Keratinocyte (primary cell): ENCODE results near the gene NPTXR. TPM values are rescaled to one million over a fixed set of nuclear protein-coding genes. Genes with fewer than 3 reads are reported as not detected.

Experiments
- DNase-seq: peaks from one replicate; pipeline ENCODE4 v3.0.0-alpha.2; 2011; ENCODE audit warnings: low read depth, missing footprints, low spot score
- FAIRE-seq: peaks from 2 replicates; lab custom pipeline; 2011; peaks lifted over from hg19 to GRCh38; lab: Jason Lieb, UNC
- H2AFZ ChIP-seq: 2 replicates; pipeline ENCODE4 v1.6.0; 2012; ENCODE audit warnings: low read length, control low read depth, inconsistent platforms; ENCODE audit not compliant: control insufficient read depth
- H3K27ac ChIP-seq: 2 replicates; pipeline ENCODE4 v1.5.1; 2011; ENCODE audit warnings: low read length; ENCODE audit not compliant: control insufficient read depth, insufficient read depth
- H3K27me3 ChIP-seq: 3 replicates; pipeline ENCODE4 v1.6.0; 2011; ENCODE audit warnings: low read length; ENCODE audit not compliant: control insufficient read depth, insufficient read depth; ENCODE audit errors: extremely low read depth
- H3K36me3 ChIP-seq, 2 experiments: 2 replicates in 1 of 2; 3 replicates in 1 of 2; pipeline ENCODE4 v1.5.1; 2011; ENCODE audit warnings: low read length in 2 of 2, mild to moderate bottlenecking in 1 of 2; ENCODE audit not compliant: control insufficient read depth in 2 of 2, insufficient read depth in 2 of 2; ENCODE audit errors: extremely low read depth in 1 of 2
- H3K4me1 ChIP-seq: 3 replicates; pipeline ENCODE4 v1.5.1; 2011; ENCODE audit warnings: low read length; ENCODE audit not compliant: control insufficient read depth, insufficient read depth; ENCODE audit errors: extremely low read depth
- H3K4me2 ChIP-seq: 3 replicates; pipeline ENCODE4 v1.6.0; 2011; ENCODE audit warnings: low read depth, low read length; ENCODE audit not compliant: control insufficient read depth, insufficient read depth; ENCODE audit errors: extremely low read depth
- H3K4me3 ChIP-seq, 3 experiments: fragments of 200-600 bp in 1 of 3; sonication (generic) in 1 of 3; 2 replicates in 2 of 3; 3 replicates in 1 of 3; pipeline ENCODE4 v1.5.1; 2011 to 2016; ENCODE audit warnings: low read length in 3 of 3, mild to moderate bottlenecking in 3 of 3, control low read depth in 2 of 3, inconsistent platforms in 1 of 3, low read depth in 1 of 3, mixed read lengths in 1 of 3, mixed run types in 1 of 3, moderate library complexity in 1 of 3; ENCODE audit not compliant: control insufficient read depth in 2 of 3, insufficient read depth in 2 of 3; ENCODE audit errors: extremely low read depth in 1 of 3
- H3K79me2 ChIP-seq: 2 replicates; pipeline ENCODE4 v1.6.0; 2012; ENCODE audit warnings: low read length; ENCODE audit not compliant: control insufficient read depth, insufficient read depth
- H3K9ac ChIP-seq: 3 replicates; pipeline ENCODE4 v1.6.0; 2011; ENCODE audit warnings: low read length; ENCODE audit not compliant: control insufficient read depth, insufficient read depth; ENCODE audit errors: extremely low read depth
- H3K9me1 ChIP-seq: 3 replicates; pipeline ENCODE4 v1.6.0; 2011; ENCODE audit warnings: low read length; ENCODE audit not compliant: control insufficient read depth, insufficient read depth; ENCODE audit errors: extremely low read depth
- H3K9me3 ChIP-seq: 2 replicates; pipeline ENCODE4 v1.5.1; 2012; ENCODE audit warnings: low read depth, low read length; ENCODE audit not compliant: control insufficient read depth
- H4K20me1 ChIP-seq: 3 replicates; pipeline ENCODE4 v1.6.0; 2011; ENCODE audit warnings: low read length; ENCODE audit not compliant: control insufficient read depth, insufficient read depth; ENCODE audit errors: extremely low read depth
- CTCF ChIP-seq, 3 experiments: IDR thresholded peaks in 1 of 3; conservative IDR thresholded peaks in 1 of 3; optimal IDR thresholded peaks in 1 of 3; 2 replicates in 2 of 3; 3 replicates in 1 of 3; pipeline versions ENCODE3 to v1.5.1; 2011; ENCODE audit warnings: low read length in 3 of 3, mild to moderate bottlenecking in 3 of 3, moderate library complexity in 2 of 3, control low read depth in 1 of 3, inconsistent platforms in 1 of 3; ENCODE audit not compliant: insufficient read depth in 2 of 3; ENCODE audit errors: extremely low read depth in 1 of 3
- EZH2 ChIP-seq: IDR thresholded peaks from one replicate; pipeline ENCODE4 v1.6.1; 2012; ENCODE audit warnings: inconsistent platforms, mild to moderate bottlenecking, low read length, moderate library complexity
- dilution Hi-C: fragments of 300-500 bp; cut with MboI; formaldehyde crosslinking; loops from one replicate; pipeline ENCODE4 v1.7.0; 2020; ENCODE audit warnings: low sequenced_read_pairs; ENCODE audit not compliant: extremely low pct_ligation_motif_present
- polyA plus RNA-seq, 5 experiments: library from polyadenylated mRNA; depleted of rRNA in 3 of 5; stranded (reverse) in 3 of 5; stranded (forward) in 1 of 5; unstranded in 1 of 5; fragments of >200 nt; gene quantifications; 1 replicate in 1 of 5; 2 replicates in 3 of 5; 3 replicates in 1 of 5; pipeline versions ENCODE4 v1.2.1 to v1.2.3, GENCODE V29; 2011 to 2012; ENCODE audit warnings: missing spikeins in 2 of 5, low read depth in 1 of 5, low replicate concordance in 1 of 5

The NPTXR gene
- polyA plus RNA-seq, 1 donor (not counting 4 experiments of a cell fraction or from before 2014, with no cell fraction given): 0.03 TPM

- Histone ChIP-seq H3K9me3 (no peaks in the 10 kb centered on the region), H3K9ac (no peak overlapping the region), H3K36me3 (peaks cover 0 to 2% of the 10 kb centered on the region in 2 experiments), H3K27ac (no peak overlapping the region), H3K79me2 (no peaks in the 10 kb centered on the region), H2AFZ (no peak overlapping the region), H3K27me3 (no peaks in the 10 kb centered on the region), H3K4me1 (peaks cover 21% of the 10 kb centered on the region), H3K9me1 (no peaks in the 10 kb centered on the region), H4K20me1 (no peaks in the 10 kb centered on the region), H3K4me2 (no peak overlapping the region), H3K4me3 (no peak overlapping the region)
- no peak for FAIRE-seq
- no peak for TF ChIP-seq EZH2
- TF ChIP-seq CTCF (optimal IDR thresholded peaks at IDR 0.05 in 1 of 3, IDR thresholded peaks at IDR 0.05 in 1 of 3, conservative IDR thresholded peaks at IDR 0.05 in 1 of 3; ENCODE audit: extremely low read depth in 1 of 3, insufficient read depth in 2 of 3, low read length in 3 of 3): no peak
- dilution Hi-C loops: no loop called here
- DNase-seq: no peak
These were observed 22.7 kb upstream of the NPTXR start for GRCh38 chr22:38866399-38867123.

GRCh38 chr22:38866024-38866398 lies 22.2 kb upstream of the NPTXR start:
- Histone ChIP-seq H3K36me3 (peaks cover 0 to 2% of the 10 kb centered on the region in 2 experiments), H3K9me3 (no peaks in the 10 kb centered on the region), H3K9ac (no peak overlapping the region), H3K9me1 (no peaks in the 10 kb centered on the region), H3K4me1 (peaks cover 16% of the 10 kb centered on the region), H3K27ac (no peak overlapping the region), H3K27me3 (no peaks in the 10 kb centered on the region), H3K79me2 (no peaks in the 10 kb centered on the region), H2AFZ (no peak overlapping the region), H4K20me1 (no peaks in the 10 kb centered on the region), H3K4me3 (no peak overlapping the region), H3K4me2 (no peak overlapping the region)
- DNase-seq (no peak), FAIRE-seq (no peak)
- dilution Hi-C loops: no loop called here
- no peak for TF ChIP-seq CTCF (optimal IDR thresholded peaks at IDR 0.05 in 1 of 3, IDR thresholded peaks at IDR 0.05 in 1 of 3, conservative IDR thresholded peaks at IDR 0.05 in 1 of 3; ENCODE audit: extremely low read depth in 1 of 3, insufficient read depth in 2 of 3, low read length in 3 of 3)
- no peak for TF ChIP-seq EZH2
